ENCODE results near the gene FMN1.

GRCh38 chr15:33068511-33068990 is 126.0 kb downstream of the FMN1 start:
- TF ChIP-seq CTCF (IDR thresholded peaks at IDR 0.05 in 2 of 3, conservative IDR thresholded peaks at IDR 0.05 in 1 of 3; ENCODE audit: control insufficient read depth in 2 of 3, extremely low read depth in 1 of 3, insufficient read depth in 1 of 3, low read depth in 3 of 3, low read length in 3 of 3) (no peak), NFXL1 (IDR thresholded peaks at IDR 0.05; ENCODE audit: borderline replicate concordance) (no peak), ZNF274 (IDR thresholded peaks at IDR 0.05; ENCODE audit: insufficient read depth, insufficient read length) (no peak), HDAC2 (IDR thresholded peaks at IDR 0.05) (no peak), POLR2A (IDR thresholded peaks at IDR 0.05; ENCODE audit: low read depth, low read length) (no peak), KDM1A (IDR thresholded peaks at IDR 0.05; ENCODE audit: borderline replicate concordance) (no peak), CREM (IDR thresholded peaks at IDR 0.05; ENCODE audit: low read depth) (no peak), NR2C2 (IDR thresholded peaks at IDR 0.05; ENCODE audit: borderline replicate concordance, control insufficient read depth, insufficient read length, low read depth) (no peak)

All from GM12878 (cell line).